K562 (cell line): ENCODE results near the gene SGTB. TPM values are rescaled to one million over a fixed set of nuclear protein-coding genes. Genes with fewer than 3 reads are reported as not detected.
A peak's percentile ranks its signal among the peaks of the same experiment; 100 is the strongest.

Experiments
- ATAC-seq: fragments of 200-7000 bp; cut with Tn5 transposase; 3 replicates; pipeline ENCODE4 v1.9.1; 2020; ENCODE audit warnings: moderate library complexity
- BruUV-seq: library from RNA; stranded (reverse); fragments of 400-500 nt; replicated peaks from 2 replicates; lab custom pipeline; 2021; lab: Mats Ljungman, UMichigan
- CTCF ChIA-PET: fragments of 300-600 bp; formaldehyde crosslinking; extraction: SDS; loops from one replicate; lab custom pipeline; 2021; ENCODE audit warnings: low intra/inter-chr PET ratio; lab: Yijun Ruan, JAX
- POLR2A ChIA-PET: fragments of 300-600, 350-650 bp; sonication (Branson Sonifier 250); formaldehyde crosslinking; extraction: SDS; loops from one replicate; lab custom pipeline; 2021; ENCODE audit warnings: antibody characterized with exemption, inconsistent platforms; lab: Yijun Ruan, JAX
- DNase-seq, 4 experiments: peaks; one replicate each; pipeline versions ENCODE4 v3.0.0 to v3.0.0-alpha.2; 2011 to 2018; ENCODE audit warnings: low spot score in 3 of 4, mixed read lengths in 3 of 4; ENCODE audit errors: extremely low read depth in 1 of 4
- FAIRE-seq: peaks from 2 replicates; lab custom pipeline; 2011; peaks lifted over from hg19 to GRCh38; lab: Jason Lieb, UNC
- H2AFZ ChIP-seq: 2 replicates; pipeline ENCODE4 v1.6.0; 2011; ENCODE audit warnings: low read depth, low read length, control low read depth, inconsistent platforms
- H3K27ac ChIP-seq: fragments of 200-600 bp; 3 replicates; pipeline ENCODE4 v1.8.0; 2011; ENCODE audit warnings: low read depth, mild to moderate bottlenecking, control low read depth, inconsistent platforms, low read length, moderate library complexity, mixed read lengths; ENCODE audit errors: extremely low read depth
- H3K27me3 ChIP-seq, 2 experiments: fragments of 300-600 bp in 1 of 2; 2 replicates in 1 of 2; 3 replicates in 1 of 2; pipeline versions ENCODE4 v1.6.0 to v1.8.0; 2011; ENCODE audit warnings: inconsistent platforms in 2 of 2, low read length in 2 of 2, mild to moderate bottlenecking in 1 of 2, mixed read lengths in 1 of 2, moderate library complexity in 1 of 2; ENCODE audit not compliant: control insufficient read depth in 2 of 2, insufficient read depth in 2 of 2
- H3K36me3 ChIP-seq: fragments of 300-600 bp; 3 replicates; pipeline ENCODE4 v1.8.0; 2011; ENCODE audit warnings: mild to moderate bottlenecking, low read length, inconsistent platforms; ENCODE audit not compliant: control insufficient read depth, insufficient read depth
- H3K4me1 ChIP-seq, 2 experiments: fragments of 200-600 bp in 1 of 2; replicated peaks in 1 of 2; 2 replicates in 1 of 2; 3 replicates in 1 of 2; pipeline versions ENCODE4 v1.5.1 to v1.8.0; 2011; ENCODE audit warnings: inconsistent platforms in 2 of 2, low read length in 2 of 2, mild to moderate bottlenecking in 1 of 2, mixed read lengths in 1 of 2, moderate library complexity in 1 of 2; ENCODE audit not compliant: control insufficient read depth in 2 of 2, insufficient read depth in 2 of 2
- H3K4me2 ChIP-seq: 2 replicates; pipeline ENCODE4 v1.6.1; 2011; ENCODE audit warnings: low read length, control low read depth, inconsistent platforms, mixed read lengths; ENCODE audit not compliant: insufficient read depth
- H3K4me3 ChIP-seq: fragments of 200-600 bp; sonication (generic), shearing (Covaris generic); 2 replicates; pipeline ENCODE4 v1.5.1; 2016; ENCODE audit warnings: control low read depth, inconsistent platforms
- H3K79me2 ChIP-seq: fragments of 200-600 bp; 3 replicates; pipeline ENCODE4 v1.8.0; 2011; ENCODE audit warnings: low read length, inconsistent platforms; ENCODE audit not compliant: control insufficient read depth, insufficient read depth
- H3K9ac ChIP-seq, 2 experiments: 2 replicates each; pipeline versions ENCODE4 v1.6.0 to v1.6.1; 2011; ENCODE audit warnings: low read depth in 2 of 2, low read length in 2 of 2, control low read depth in 1 of 2, inconsistent platforms in 1 of 2, mild to moderate bottlenecking in 1 of 2, mixed read lengths in 1 of 2; ENCODE audit not compliant: insufficient read depth in 1 of 2
- H3K9me1 ChIP-seq: one replicate; pipeline ENCODE4 v1.6.0; 2011; ENCODE audit warnings: inconsistent platforms, mild to moderate bottlenecking, low read length, moderate library complexity; ENCODE audit not compliant: control insufficient read depth, insufficient read depth
- H3K9me3 ChIP-seq: replicated peaks from 2 replicates; pipeline ENCODE4 v1.5.1; 2011; ENCODE audit warnings: low read depth, low read length, inconsistent platforms; ENCODE audit not compliant: control insufficient read depth, insufficient read depth
- H4K20me1 ChIP-seq: replicated peaks from 2 replicates; pipeline ENCODE4 v1.6.1; 2011; ENCODE audit warnings: low read length, inconsistent platforms, mixed read lengths; ENCODE audit not compliant: control insufficient read depth, insufficient read depth
- ADNP ChIP-seq: fragments of 200-800 bp; sonication (Bioruptor generic); IDR thresholded peaks from 2 replicates; pipeline ENCODE4 v1.6.1; 2016; ENCODE audit warnings: missing genetic modification characterization, missing compliant biosample characterization
- ATF7 ChIP-seq: fragments of 450-650 bp; IDR thresholded peaks from 2 replicates; pipeline ENCODE4 v1.7.1; 2014; ENCODE audit warnings: mild to moderate bottlenecking, moderate library complexity
- PKNOX1 ChIP-seq: fragments of 450-650 bp; IDR thresholded peaks from 2 replicates; pipeline ENCODE4 v1.6.1; 2016
- RHOXF2B ChIP-seq: fragments of 250-450 bp; sonication (Bioruptor Pico); conservative IDR thresholded peaks from 2 replicates; pipeline ENCODE4 v1.5.1; 2021
- XRCC3 ChIP-seq: fragments of 450-650 bp; IDR thresholded peaks from 2 replicates; pipeline ENCODE4 v1.6.1; 2017; ENCODE audit warnings: mild to moderate bottlenecking, moderate library complexity
- ZNF655 ChIP-seq: fragments of 250-450 bp; sonication (Bioruptor Pico); IDR thresholded peaks from 2 replicates; pipeline ENCODE4 v1.5.0; 2021
- WGBS: fragments of 100-300 bp; shearing (Covaris generic); methylation state at CpG from one replicate; pipeline ENCODE4 v1.1.6; 2016; ENCODE audit warnings: low coverage, mixed read lengths; ENCODE audit not compliant: insufficient coverage; ENCODE audit errors: missing lambda C conversion rate; 5-methylcytosine and 5-hydroxymethylcytosine counted together
- in situ Hi-C: fragments of 300-500 bp; cut with MboI; formaldehyde crosslinking; loops from 4 replicates; pipeline ENCODE4 v1.15.0; 2018; ENCODE audit warnings: inconsistent platforms, mixed read lengths
- intact Hi-C: fragments of 100-400 bp; cut with micrococcal nuclease; formaldehyde crosslinking; loops from 2 replicates; pipeline ENCODE4 v1.14.2; 2022
- polyA plus RNA-seq, 8 experiments: library from polyadenylated mRNA; depleted of rRNA in 4 of 8; stranded (reverse) in 5 of 8; unstranded in 3 of 8; fragments of >200 nt; fragmentation: Nextera tagmentation in 2 of 8; fragmentation: Illumina TruSeq in 1 of 8; extraction: Ambion mirVana in 2 of 8; extraction: Trizol in 1 of 8; gene quantifications; 2 replicates each; pipeline versions ENCODE4 v1.2.1 to v1.2.3, GENCODE V29; 2011 to 2014; ENCODE audit warnings: inconsistent platforms in 1 of 8, missing spikeins in 1 of 8
- total RNA-seq, 7 experiments: library from RNA; depleted of rRNA in 6 of 7; stranded (reverse); fragments of >200 nt in 6 of 7; fragmentation: Illumina TruSeq in 2 of 7; extraction: Trizol in 2 of 7; gene quantifications; 2 replicates each; pipeline versions ENCODE4 v1.2.1 to v1.2.3, GENCODE V29; 2011 to 2021; ENCODE audit warnings: low replicate concordance in 1 of 7
- TF ChIP-seq, protein P1 (sequence below), 2 experiments: fragments of 450-650 bp in 1 of 2; sonication (generic) in 1 of 2; formaldehyde crosslinking in 1 of 2; IDR thresholded peaks in 1 of 2; conservative IDR thresholded peaks in 1 of 2; 2 replicates each; pipeline versions ENCODE4 v1.6.1 to v1.8.1; 2016 to 2023; ENCODE audit warnings: mild to moderate bottlenecking in 2 of 2, moderate library complexity in 2 of 2, inconsistent platforms in 1 of 2, missing genetic modification reagents in 1 of 2
- TF ChIP-seq, protein P2 (sequence below): fragments of 450-650 bp; formaldehyde crosslinking; conservative IDR thresholded peaks from 2 replicates; pipeline ENCODE4 v1.4.0; 2022; ENCODE audit warnings: mild to moderate bottlenecking, missing genetic modification characterization

SGTB gene
- total and polyA plus RNA-seq, 9 of the 15 experiments (the other 6 are each of a cell fraction or from before 2014, with no cell fraction given) = 1.3 to 8.4 (median 4.8) TPM

GRCh38 chr5:65646938-65647337, 75.0 kb downstream of the SGTB start:
- Histone ChIP-seq H3K9me3 (no peaks in the 10 kb centered on the region), H3K27ac (no peak overlapping the region), H3K9ac (no peak overlapping the region), H2AFZ (no peak overlapping the region), H3K9me1 (no peaks in the 10 kb centered on the region), H3K4me2 (no peak overlapping the region), H3K27me3 (no peaks in the 10 kb centered on the region), H3K4me1 (no peaks in the 10 kb centered on the region), H3K36me3 (peaks cover 18% of the 10 kb centered on the region; the same call in 1 of the 3 replicates), H3K4me3 (no peak overlapping the region), H3K79me2 (no peaks in the 10 kb centered on the region), H4K20me1 (no peaks in the 10 kb centered on the region)
- 66% methylated on average over 2 of the region's 2 CpGs for WGBS
- DNase-seq (no peak), ATAC-seq (no peak), FAIRE-seq (no peak)
- TF ChIP-seq, protein P1, sequence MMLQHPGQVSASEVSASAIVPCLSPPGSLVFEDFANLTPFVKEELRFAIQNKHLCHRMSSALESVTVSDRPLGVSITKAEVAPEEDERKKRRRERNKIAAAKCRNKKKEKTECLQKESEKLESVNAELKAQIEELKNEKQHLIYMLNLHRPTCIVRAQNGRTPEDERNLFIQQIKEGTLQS (IDR thresholded peaks at IDR 0.05) = peak; percentile 66
- TF ChIP-seq, protein P1 (CRISPR knock-in tag; conservative IDR thresholded peaks at IDR 0.05) = no peak
- no peak for TF ChIP-seq RHOXF2B (CRISPR knock-in tag)
- TF ChIP-seq ATF7 = peak; percentile 34; the same call in 1 of the 2 replicates
- CTCF ChIA-PET = no interaction called here
- in situ Hi-C loops (no loop called here), intact Hi-C loops (no loop called here)
- POLR2A ChIA-PET = no interaction called here
- BruUV-seq = no TSS peak

DNA sequence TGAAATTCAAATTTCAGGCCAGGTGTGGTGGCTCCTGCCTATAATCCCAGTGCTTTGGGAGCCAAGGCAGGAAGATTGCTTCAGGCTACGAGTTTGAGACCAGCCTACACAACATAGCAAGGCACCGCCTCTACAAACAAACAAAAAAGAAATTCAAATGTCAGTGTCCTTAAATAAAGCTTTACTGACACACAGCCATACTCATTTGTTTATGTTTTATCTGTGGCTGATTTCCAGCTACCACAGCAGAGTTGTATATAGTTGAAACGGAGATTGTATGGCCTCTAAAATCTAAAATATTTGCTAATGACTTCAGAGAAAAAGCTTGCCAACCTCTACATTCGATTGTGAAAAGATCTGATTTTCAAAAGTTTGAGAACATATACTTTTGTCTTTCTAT, 81.7 kb downstream of the SGTB start:
- Histone ChIP-seq H3K9me1 (no peaks in the 10 kb centered on the region), H3K36me3 (peaks cover 31% of the 10 kb centered on the region; the same call in 2 of the 3 replicates), H3K79me2 (no peaks in the 10 kb centered on the region), H3K9me3 (no peaks in the 10 kb centered on the region; the same call in 1 of the 2 replicates), H3K9ac (no peak overlapping the region), H3K27ac (no peak overlapping the region), H2AFZ (no peak overlapping the region), H3K27me3 (no peaks in the 10 kb centered on the region), H3K4me2 (no peak overlapping the region), H4K20me1 (no peaks in the 10 kb centered on the region), H3K4me3 (no peak overlapping the region), H3K4me1 (no peaks in the 10 kb centered on the region)
- in situ Hi-C loops (no loop called here), intact Hi-C loops (no loop called here)
- ChIA-PET POLR2A (no interaction called here), CTCF (no interaction called here)
- no peak for FAIRE-seq
- 86% methylated on average over 4 of the region's 4 CpGs for WGBS
- no peak for ATAC-seq
- BruUV-seq = no TSS peak
- DNase-seq = no peak
- TF ChIP-seq XRCC3 (no peak), ZNF655 (CRISPR knock-in tag) (no peak), ADNP (tag) (no peak), PKNOX1 (no peak)
- TF ChIP-seq, protein P2, sequence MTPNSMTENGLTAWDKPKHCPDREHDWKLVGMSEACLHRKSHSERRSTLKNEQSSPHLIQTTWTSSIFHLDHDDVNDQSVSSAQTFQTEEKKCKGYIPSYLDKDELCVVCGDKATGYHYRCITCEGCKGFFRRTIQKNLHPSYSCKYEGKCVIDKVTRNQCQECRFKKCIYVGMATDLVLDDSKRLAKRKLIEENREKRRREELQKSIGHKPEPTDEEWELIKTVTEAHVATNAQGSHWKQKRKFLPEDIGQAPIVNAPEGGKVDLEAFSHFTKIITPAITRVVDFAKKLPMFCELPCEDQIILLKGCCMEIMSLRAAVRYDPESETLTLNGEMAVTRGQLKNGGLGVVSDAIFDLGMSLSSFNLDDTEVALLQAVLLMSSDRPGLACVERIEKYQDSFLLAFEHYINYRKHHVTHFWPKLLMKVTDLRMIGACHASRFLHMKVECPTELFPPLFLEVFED (CRISPR knock-in tag) = no peak
